Measurements from ENCODE around the gene GDPGP1.

- TF ChIP-seq POLR2AphosphoS5 (IDR thresholded peaks at IDR 0.05): no peak
- TF ChIP-seq, protein P1, sequence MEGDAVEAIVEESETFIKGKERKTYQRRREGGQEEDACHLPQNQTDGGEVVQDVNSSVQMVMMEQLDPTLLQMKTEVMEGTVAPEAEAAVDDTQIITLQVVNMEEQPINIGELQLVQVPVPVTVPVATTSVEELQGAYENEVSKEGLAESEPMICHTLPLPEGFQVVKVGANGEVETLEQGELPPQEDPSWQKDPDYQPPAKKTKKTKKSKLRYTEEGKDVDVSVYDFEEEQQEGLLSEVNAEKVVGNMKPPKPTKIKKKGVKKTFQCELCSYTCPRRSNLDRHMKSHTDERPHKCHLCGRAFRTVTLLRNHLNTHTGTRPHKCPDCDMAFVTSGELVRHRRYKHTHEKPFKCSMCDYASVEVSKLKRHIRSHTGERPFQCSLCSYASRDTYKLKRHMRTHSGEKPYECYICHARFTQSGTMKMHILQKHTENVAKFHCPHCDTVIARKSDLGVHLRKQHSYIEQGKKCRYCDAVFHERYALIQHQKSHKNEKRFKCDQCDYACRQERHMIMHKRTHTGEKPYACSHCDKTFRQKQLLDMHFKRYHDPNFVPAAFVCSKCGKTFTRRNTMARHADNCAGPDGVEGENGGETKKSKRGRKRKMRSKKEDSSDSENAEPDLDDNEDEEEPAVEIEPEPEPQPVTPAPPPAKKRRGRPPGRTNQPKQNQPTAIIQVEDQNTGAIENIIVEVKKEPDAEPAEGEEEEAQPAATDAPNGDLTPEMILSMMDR (IDR thresholded peaks at IDR 0.05): no peak
These were observed 1.8 kb upstream of the GDPGP1 start for GRCh38 chr15:90232196-90232595.

Measured in breast epithelium (tissue), 3 donors.